ENCODE measurements around the gene AFF3.

DNA sequence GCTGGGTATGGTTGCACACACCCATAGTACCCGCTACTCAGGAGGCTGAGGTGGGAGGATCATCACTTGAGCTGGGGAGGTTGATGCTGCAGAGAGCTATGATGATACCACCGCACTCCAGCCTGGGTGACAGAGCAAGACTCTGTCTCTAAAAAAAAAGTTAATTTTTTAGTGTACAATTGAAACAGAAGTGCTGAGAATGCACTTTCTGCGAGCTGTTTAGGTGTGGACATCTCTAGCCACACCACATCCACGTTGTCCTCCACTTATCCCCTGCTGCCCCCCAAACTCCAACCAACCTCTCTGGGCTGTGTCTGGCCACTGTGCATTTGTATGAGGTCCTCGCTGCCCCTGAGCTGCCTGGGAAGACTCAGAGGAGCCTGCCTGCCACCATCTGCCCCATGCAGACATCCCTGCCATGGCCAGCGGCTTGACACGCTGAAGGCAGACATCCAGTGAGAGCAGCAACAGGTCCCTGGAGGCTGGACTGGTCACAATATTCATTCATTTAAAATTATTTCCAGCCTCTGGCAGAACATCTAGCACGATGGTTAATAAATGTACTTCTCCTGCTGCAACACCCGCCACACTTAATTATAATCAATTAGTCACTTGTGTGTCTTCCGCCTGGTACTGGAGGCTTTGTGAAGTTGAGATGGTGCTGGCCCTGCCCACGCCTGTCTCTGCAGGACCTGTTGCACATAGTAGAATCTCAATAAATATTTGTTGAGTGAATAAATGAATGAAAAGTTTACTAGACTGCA lies 3.7 kb upstream of the AFF3 start:
- TF ChIP-seq POLR2AphosphoS5 (IDR thresholded peaks at IDR 0.05; ENCODE audit: low read depth, low read length) = no peak
- TF ChIP-seq CTCF (IDR thresholded peaks at IDR 0.05 in 2 of 3, conservative IDR thresholded peaks at IDR 0.05 in 1 of 3; ENCODE audit: borderline replicate concordance in 1 of 3, insufficient read depth in 1 of 3, low read depth in 2 of 3, low read length in 2 of 3) = no peak
- no peak for TF ChIP-seq ZFX (IDR thresholded peaks at IDR 0.05)
- TF ChIP-seq EZH2 (IDR thresholded peaks at IDR 0.05) = no peak

All from HCT116 (cell line).